ENCODE data around the gene COX6A1.
"Not testable (repeated sequence)": the region's sequence is repeated elsewhere in the genome, so short reads cannot be mapped to it uniquely, and the experiment has no call there.

Gene COX6A1

GRCh38 chr12:120468325-120468820 lies 30.5 kb downstream of the COX6A1 start:
- DNase-seq: peak in 2 of 3 experiments; percentile 64 to 70

- DNase-seq: peak in 1 of 3 experiments; percentile 68
Observed at GRCh38 chr12:120468821-120469449, 31.0 kb downstream of the COX6A1 start.

GRCh38 chr12:120469450-120470149 lies 31.7 kb downstream of the COX6A1 start, which contains the start of gene SRSF9:
Gene SRSF9 (minus strand): TSS chr12:120469748. CDS start chr12:120469609, 139 bp downstream.
- peak; percentile 97 to 99 (median 98) for DNase-seq

GRCh38 chr12:120470150-120470784 lies 32.4 kb downstream of the COX6A1 start:
- peak in 1 of 3 experiments; percentile 53 for DNase-seq

- DNase-seq: no peak
Observed at GRCh38 chr12:120472521-120472920, 34.6 kb downstream of the COX6A1 start.

- peak in 1 of 3 experiments; percentile 19 for DNase-seq
Observed at GRCh38 chr12:120473807-120474615, 36.1 kb downstream of the COX6A1 start.

GRCh38 chr12:120474616-120474960 lies 36.7 kb downstream of the COX6A1 start:
- DNase-seq: peak in 2 of 3 experiments; percentile 27 to 43

- no peak for DNase-seq
Observed at GRCh38 chr12:120475643-120476042, 37.7 kb downstream of the COX6A1 start.

GRCh38 chr12:120479458-120479857 lies 41.5 kb downstream of the COX6A1 start:
- no peak for DNase-seq

GRCh38 chr12:120480211-120480610 lies 42.3 kb downstream of the COX6A1 start:
- DNase-seq: no peak

- DNase-seq: no peak
Observed at GRCh38 chr12:120481022-120481767, 43.3 kb downstream of the COX6A1 start.

GRCh38 chr12:120483621-120484020 lies 45.7 kb downstream of the COX6A1 start:
- DNase-seq: no peak

- no peak for DNase-seq
Observed at GRCh38 chr12:120485961-120486881, 48.3 kb downstream of the COX6A1 start.

- not testable (repeated sequence) for DNase-seq
Observed at GRCh38 chr12:120487552-120487951, 49.6 kb downstream of the COX6A1 start.

GRCh38 chr12:120488057-120488640 lies 50.2 kb downstream of the COX6A1 start:
- no peak for DNase-seq

GRCh38 chr12:120489018-120489417 lies 51.1 kb downstream of the COX6A1 start:
- no peak for DNase-seq

GRCh38 chr12:120490325-120490724 lies 52.4 kb downstream of the COX6A1 start:
- no peak for DNase-seq

All from NCI-H1417 (cell line).